Measurements from ENCODE around the gene LAGE3.

The LAGE3 gene

DNA sequence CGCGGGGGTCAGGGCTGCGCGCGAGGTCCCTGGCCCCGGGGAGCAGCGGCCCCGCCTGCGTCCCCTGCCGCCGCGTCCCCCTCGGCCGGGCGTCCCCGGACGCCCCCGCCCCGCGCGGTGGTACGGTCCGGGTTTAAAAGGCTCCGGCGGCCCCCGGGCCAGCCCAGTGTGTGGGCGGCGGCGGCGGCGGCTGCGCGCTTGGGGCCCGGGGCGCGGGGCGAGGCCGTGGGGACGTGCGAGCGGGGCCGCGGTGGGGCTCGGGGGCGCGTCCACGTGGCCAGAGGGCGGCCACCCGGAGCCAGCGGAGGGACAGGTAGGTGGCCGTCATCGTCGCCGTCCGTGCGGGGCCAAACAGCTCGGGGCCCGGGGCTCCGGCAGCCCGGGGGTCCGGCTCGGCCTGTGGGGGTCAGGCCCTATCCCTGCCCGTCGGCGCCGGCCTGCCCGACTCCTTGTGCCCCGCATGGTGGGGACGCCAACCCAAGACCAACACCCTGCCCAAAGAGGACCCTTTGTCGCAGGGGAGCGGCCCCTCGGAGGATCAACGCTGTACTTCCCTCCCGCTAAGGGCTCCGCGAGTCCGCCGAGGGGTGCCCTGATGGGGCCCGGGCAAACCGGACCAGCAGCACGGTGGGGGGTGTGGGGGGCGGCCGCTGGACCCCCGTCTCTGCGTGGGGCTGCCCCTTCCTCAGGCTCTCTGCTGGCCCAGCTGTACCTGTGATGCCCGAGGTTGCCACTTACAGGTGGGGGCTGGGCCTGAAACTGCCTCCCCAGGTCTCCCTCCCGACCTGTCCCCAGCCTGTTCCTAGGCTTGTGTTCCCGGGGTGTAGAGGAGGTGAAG, 20.7 kb downstream of the LAGE3 start, which contains the start of gene PLXNA3:
Gene PLXNA3, plus strand, starts transcription at position 166 of the 838 bp plus-strand sequence. CDS start 1,903 bp downstream, outside the sequence.
- peak; percentile 39 for DNase-seq (ENCODE audit: low spot score)

DNA sequence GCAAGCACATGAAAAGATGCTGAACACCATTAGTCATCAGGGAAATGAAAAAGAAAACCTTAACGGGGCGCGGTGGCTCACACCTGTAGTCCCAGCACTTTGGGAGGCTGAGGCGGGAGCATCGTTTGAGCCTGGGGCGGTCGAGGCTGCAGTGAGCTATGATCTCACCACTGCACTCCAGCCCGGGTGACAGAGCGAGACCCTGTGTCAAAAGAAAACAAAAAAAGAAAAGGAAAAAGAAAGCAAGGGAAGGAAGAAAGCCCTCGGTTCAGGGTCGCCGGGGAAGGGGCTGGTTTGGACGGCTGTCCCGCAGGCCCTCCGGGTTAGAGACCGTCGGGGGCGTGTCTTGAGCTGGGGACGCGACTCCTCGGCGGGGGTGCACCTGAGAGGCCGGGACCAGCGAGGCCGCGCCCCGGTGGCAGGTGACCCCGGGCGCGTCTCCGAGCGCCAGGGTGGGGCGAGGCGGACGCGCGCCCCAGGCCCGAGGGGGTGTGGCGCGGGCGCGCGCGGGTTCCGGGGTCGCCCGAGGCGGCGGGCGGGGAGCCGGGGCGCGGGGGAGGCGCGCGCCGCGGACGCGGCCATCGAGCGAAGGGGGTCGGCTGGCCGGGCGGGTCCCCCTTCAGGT, 21.5 kb downstream of the LAGE3 start:
- DNase-seq (ENCODE audit: low spot score), result peak; percentile 60

DNA sequence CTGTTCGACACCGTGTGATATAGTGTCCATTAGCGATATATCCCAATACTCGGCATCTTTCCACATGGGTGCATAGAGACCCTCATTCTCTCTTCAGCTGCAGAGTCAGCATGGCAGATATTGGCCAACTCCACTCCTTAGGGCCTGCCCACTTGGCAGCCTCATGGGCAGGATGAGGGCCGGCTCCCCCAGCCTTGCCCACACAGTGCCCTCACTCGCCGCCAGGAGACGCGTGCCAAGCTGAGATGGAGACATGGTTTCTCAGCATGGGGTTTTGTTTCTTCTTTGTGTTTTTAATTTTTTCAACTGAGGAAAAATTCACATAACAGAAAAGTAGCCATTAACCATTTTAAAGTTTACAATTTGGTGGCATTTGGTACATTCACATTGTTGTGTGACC, 26.3 kb downstream of the LAGE3 start:
- DNase-seq (ENCODE audit: low spot score), result no peak

DNA sequence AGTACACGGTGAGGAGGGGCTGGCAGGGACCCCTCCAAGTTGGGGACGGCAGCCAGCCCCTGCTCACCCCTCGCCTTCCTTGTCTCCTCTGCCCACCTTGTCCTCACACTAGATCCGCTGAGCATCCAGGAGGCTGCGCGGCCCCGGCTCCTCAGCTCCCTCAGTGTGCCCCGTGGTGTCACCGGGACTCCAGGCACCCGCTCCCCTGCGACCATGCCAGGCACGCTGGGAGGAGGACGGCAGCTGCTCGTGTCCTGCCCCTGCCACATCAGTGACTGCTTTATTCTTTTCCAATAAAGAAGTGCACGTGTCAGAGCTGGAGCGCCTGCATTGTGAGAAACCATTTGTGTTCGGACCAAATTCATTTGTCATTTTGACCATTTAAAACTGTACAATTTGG, 28.8 kb downstream of the LAGE3 start:
- DNase-seq (ENCODE audit: low spot score), result no peak

DNA sequence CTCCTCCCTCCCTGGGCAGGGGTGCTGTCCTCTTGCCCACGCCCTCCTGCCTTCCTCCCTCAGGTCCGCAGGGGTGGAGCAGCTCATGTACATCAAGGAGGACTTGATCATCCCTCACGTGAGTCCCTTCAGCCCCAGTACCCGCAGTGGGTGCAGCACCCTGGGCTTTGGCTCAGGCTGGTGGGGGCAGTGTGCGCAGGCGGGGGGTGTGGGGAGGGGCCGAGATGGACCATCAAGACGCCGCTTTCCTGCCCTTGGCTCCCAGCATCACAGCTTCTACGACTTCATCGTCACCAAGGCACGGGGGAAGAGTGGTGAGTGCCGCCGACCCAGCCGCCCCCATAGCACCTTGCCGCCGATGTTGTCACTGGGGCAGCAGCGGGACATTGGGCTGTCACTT, 29.5 kb downstream of the LAGE3 start:
- no peak for DNase-seq (ENCODE audit: low spot score)

DNA sequence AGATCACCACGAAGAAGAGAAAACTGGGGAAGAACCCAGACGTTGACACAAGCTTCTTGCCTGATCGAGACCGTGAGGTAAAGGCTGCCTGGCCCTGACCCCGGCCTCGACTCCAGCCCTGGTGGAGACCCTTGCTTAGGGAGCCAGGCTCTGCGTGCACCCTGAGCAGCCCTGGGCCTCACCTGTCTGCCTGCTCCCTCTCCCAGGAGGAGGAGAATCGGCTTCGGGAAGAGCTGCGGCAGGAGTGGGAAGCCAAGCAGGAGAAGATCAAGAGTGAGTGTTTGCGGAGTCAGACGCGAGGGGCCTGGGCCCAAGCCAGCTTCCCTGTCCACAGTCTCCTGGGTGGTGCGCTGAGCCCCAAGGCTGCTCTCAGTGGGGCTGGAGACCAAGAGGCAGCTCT, 30.6 kb downstream of the LAGE3 start:
- DNase-seq (ENCODE audit: low spot score), result no peak

DNA sequence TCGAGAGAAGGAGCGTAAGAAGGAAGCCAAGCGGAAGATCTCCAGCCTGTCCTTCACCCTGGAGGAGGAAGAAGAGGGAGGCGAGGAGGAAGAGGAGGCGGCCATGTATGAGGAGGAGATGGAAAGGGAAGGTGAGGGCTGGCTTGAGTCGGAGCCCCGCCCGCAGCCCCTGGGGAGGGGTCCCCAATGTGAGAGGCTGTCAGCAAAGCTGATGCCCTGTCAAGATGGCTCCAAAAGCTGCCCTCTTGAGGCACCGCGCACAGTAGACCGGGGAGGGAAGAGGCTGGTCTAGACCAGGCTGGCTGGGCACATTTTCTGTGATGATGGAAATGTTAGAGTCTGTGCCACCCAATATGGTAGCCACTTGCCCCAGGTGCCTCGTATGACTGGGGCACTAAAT, 32.7 kb downstream of the LAGE3 start:
- no peak for DNase-seq (ENCODE audit: low spot score)

DNA sequence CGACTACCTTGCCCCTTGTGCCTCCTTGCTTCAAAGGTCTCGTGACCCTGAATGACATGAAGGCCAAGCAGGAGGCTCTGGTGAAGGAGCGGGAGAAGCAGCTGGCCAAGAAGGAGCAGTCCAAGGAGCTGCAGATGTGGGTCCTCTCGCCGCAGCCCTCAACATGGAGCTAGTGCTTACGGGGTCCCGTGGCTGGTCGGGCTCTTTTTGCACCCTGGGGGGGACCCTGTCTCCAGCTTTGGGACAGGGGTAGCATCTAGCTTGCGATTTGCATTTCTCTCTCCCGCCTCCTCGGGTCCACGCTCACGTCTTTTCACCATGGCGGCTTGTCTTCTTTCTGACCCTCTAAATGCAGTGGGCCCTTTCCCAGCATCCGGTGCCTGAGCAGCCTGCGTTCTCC, 33.3 kb downstream of the LAGE3 start:
- no peak for DNase-seq (ENCODE audit: low spot score)

DNA sequence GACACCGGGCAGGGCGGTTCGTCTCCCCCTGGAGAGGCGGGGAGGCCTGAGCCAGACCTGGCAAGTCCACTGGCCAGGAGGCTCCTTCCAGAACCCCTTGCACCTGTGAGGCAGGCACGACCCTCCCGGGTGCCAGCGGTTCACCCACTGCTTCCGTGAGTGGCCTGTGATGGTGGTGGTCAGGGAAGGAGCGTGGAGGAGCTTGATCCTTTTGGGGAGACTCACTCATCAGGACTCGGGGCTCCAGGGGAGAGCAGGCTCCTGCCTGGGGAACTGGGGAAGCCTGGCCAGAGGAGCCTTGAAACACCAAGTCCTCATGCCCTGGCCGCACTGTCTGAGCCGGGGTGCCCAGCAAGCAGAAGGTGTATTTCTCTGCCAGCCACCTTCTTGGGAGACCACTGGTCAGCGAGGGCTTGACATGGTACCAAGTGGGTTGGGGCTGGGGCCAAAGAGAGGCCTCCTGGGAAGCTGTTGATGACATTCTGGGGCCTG, 34.3 kb downstream of the LAGE3 start:
- no peak for DNase-seq (ENCODE audit: low spot score)

DNA sequence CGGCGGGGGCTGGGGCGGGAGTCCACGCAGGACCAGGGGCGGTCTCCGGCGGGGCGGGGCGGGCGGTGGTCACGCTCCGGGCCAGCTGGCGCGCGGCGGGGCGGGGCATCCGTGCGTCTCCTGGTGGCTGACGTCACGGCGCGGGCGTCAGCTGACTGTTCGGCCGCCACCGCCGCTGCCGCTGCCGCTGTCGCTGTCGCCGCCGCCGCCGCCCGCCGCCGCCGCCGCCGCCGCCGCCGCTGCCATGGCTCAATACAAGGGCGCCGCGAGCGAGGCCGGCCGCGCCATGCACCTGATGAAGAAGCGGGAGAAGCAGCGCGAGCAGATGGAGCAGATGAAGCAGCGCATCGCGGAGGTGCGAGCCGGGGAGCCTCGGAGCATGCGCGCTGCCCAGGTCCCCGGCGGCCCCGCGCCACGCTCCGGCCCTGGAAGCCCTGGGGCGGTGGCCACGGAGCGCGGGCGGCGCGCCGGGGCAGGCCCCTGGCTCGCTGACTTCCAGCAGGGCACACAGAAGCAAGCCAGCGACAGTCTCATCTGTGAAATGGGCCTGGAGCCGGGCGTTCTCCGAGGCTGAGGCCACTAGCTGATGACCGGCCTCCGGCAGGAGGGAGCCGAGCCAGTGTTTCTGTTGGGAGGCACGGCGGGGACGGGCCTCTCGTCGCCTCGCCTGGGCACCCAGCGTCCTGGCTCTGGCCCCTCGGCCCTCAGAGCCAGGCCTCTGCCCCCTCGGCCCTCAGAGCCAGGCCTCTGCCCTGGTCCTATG, 34.9 kb downstream of the LAGE3 start, which contains the start of gene FAM50A:
Gene FAM50A, plus strand, starts transcription at position 150 of the 763 bp plus-strand sequence. Its CDS starts 95 bp downstream, at position 245.
- DNase-seq (ENCODE audit: low spot score), result peak; percentile 36

DNA sequence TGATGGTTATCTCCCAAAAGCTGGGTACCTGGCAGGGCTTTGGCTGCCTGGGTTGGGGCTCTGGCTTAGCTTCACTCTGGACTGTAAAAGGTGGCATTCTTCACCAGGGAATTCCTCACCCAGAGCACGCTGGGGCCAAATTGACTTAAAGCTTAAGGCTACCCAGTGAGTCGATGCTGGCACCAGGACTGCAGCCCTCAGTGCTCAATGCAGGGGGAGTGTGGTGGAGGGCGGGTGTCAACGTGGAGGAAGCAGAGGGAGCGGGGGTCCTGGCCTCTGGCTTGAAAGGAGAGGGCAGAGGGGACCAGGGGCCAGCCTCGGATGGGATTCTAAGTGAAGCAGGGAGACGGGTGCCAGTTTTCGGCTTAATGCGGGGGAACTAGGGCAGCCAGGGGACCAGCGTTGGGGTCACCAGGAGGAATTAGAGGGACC, 35.6 kb downstream of the LAGE3 start:
- no peak for DNase-seq (ENCODE audit: low spot score)

DNA sequence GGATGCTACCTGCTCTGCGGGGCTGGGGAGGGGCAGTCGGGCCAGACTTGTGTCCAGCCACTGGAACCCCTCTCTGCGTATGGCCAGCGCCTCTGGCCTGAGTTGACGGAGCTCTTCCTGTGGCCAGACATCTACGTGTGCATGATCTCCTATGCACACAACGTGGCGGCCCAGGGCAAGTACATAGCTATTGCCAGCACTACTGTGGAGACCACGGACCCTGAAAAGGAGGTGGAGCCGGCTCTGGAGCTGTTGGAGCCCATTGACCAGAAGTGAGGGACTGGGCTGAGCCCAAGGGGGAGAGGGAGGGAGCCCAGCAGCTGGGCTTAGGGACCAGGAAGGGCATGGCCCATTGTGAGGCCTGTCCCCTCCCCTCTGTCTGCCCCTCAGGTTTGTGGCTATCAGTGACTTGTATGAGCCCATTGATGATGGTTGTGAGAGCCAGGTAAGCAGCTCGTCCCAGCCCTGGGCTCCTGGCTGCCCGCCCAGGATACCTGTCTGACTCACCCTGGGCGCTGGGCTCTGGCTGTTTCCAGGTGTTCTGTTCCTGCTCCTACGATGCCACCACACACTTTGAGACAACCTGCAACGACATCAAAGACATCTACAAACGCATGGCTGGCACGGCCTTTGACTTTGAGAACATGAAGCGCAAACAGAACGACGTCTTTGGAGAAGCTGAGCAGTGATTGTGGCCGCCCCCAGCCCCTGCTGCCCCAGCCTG, 36.9 kb downstream of the LAGE3 start:
- no peak for DNase-seq (ENCODE audit: low spot score)

DNA sequence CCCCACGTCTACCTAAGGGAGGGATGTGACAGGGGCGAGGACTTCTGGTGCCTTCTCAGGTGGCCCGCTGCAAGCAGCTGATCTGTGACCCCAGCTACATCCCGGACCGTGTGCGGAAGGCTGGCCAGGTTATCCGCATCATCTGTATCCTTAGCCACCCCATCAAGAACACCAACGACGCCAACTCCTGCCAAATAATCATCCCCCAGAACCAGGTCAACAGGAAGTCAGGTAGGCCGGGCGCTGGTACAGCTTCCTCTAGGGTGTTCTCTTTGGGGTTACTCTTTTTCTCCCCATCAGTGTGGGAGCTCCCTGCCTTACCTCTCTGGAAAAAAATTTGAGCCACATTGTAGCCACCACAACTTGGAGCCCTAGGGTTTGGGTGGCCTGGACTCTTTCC, 37.5 kb downstream of the LAGE3 start:
- no peak for DNase-seq (ENCODE audit: low spot score)

DNA sequence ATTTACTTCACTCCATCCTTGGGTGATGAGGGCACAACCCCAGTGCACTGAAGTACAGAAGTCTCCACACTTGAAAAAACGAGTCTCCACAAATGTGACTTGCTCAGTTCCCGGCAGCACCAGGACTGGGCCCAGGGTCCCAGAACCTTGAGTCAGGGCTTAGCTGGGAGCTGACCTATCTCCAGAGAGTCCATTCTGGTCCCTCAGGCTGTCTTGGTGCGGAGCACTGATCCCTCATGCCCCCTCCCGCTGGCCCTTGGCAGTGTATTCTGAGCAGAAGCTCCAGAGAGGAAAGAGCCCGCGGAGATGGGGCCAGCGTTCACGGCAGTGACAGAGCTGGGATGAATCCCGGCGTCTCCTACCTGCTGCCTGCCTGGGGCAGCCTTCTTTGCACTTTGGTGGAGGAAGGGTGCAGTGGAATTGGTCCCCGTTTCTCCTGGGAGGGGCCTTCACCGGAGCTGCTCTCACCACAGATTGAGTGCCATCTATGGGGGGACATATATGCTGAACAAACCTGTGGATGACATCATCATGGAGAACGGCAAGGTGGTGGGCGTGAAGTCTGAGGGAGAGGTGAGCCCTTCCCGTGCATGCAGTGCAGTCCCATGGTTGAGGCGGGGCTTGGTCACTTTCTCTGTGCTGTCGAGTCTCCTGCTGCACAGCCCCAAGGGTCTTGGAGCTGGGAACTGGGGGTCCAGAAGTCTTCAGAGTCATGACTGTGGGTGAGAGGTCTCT, 38.3 kb downstream of the LAGE3 start:
- no peak for DNase-seq (ENCODE audit: low spot score)

DNA sequence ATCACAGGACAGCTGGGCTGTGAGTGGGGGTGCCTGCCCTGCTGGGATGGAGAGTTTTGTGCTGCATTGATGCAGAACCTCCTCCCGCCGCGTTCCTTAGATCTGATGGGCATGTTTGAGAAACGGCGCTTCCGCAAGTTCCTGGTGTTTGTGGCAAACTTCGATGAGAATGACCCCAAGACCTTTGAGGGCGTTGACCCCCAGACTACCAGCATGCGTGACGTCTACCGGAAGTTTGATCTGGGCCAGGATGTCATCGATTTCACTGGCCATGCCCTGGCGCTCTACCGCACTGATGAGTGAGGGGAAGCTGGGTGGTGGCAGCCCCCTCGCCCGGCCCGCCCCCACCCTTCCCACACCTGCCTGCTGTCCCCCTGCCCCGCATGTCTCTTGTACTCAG, 39.2 kb downstream of the LAGE3 start:
- no peak for DNase-seq (ENCODE audit: low spot score)

DNA sequence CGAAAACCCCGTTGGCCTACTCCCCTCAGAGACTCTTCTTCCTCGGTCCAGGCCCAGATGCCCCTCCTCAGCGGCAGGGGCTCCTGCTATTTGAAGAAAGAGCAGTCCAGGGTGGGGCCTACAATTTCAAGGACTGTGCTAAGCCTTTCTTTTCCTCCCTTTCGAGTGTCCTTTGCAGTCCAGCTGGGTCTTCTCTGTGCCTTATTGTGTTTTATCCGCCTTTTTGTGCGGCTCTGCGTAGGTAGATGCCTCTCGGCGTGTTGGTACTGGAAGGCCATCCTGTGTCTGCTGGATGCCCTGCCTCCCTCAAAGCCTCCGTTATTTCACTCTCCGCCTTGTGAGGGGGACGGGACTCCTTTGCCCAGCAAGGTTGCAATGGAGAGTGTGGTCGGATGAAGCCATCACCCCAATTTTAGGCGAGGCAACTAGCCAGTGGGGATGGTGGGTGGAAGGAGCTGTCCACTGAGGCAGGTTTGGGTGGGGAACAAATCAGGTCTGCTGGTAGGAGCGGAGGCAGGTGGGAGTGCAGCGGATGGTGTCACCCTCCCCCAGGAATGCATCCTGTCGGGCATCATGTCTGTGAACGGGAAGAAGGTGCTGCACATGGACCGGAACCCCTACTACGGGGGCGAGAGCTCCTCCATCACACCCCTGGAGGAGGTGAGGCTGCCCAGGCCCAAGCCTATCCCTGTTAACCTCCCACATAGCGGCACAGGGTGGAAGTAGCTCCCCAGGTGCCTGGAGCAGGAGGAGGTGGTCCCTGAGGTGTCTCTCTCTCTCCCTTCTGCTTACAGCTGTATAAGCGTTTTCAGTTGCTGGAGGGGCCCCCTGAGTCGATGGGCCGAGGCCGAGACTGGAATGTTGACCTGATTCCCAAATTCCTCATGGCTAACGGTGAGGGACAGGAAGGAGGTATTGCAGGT, 40.8 kb downstream of the LAGE3 start:
- no peak for DNase-seq (ENCODE audit: low spot score)

DNA sequence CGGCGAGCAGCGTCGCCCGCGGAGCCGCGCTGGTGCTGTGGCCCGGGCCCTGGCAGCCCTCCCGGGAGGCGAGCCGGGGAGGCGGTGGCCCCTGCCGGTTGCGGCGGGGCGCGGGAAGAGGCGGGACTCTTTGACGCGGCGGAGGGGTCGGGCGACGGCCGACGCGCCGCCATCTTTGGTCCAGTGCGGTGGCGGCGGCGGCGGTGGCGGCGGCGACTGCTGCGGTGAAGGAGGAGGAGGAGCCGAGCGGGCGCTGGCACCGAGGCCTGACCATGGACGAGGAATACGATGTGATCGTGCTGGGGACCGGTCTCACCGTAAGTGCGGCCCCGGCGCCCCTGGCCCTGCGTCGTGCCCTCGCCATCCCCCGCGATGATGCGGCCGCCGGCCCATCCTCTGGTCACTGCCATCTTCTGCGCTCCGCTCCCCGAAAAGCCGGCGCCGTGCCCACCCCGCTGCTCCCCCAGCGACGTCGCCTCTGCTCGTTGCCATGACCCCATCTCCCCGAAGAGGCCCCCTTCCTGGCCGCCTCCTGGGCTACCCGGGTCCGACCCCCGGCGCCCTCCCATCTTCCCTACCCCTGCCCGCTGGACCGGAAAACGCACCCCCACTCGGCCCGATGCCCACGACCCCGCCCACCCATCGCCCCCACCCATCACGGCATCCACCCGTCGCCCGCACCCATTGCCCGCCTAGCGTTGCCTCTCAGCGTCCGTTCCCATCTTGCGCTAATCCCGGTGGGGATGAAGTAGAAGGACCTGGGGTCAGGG, 41.9 kb downstream of the LAGE3 start, which contains the start of gene GDI1:
Gene GDI1, plus strand, starts transcription at position 172 of the 770 bp plus-strand sequence. Its CDS starts 101 bp downstream, at position 273.
- DNase-seq (ENCODE audit: low spot score), result peak; percentile 42

DNA sequence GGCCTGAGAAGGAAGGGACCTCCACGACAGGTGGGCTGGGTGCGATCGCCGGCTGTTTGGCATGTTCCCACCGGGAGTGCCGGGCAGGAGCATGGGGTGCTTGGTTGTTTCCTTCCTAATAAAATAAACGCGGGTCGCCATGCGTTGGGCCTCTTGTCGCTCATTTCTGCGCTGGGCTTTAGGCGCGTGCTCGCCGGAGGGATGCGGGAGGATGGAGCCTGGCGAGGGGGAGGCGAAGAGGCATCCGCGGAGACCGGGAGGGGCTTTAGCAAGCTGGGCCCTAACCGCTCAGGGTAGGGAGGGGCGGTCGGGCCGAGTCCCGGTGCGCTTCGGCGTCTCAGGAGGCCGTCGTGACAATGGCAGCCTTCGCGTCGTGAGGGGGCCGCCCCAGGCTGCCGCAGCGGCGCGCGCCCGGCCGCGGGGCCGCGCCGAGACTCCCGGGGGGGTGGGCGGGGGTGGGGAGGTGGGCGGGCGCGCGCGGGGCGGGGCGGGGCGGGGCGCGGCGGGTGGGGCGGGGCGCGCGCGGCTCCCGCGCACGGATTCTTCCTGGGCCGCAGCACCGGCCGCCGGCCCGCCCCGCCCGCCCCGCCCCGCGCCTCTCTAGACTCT, 42.6 kb downstream of the LAGE3 start:
- no peak for DNase-seq (ENCODE audit: low spot score)
